Left renal cortex interstitium (tissue), 4 donors: ENCODE data around the gene NOTCH1. TPM values are rescaled to one million over a fixed set of nuclear protein-coding genes. Genes with fewer than 3 reads are reported as not detected.

Experiments used
- DNase-seq, 4 donors: peaks; one replicate each; pipeline ENCODE4 v3.0.0-alpha.2; 2013; ENCODE audit warnings: low read depth in 4 of 4, low spot score in 2 of 4, missing footprints in 1 of 4
- polyA plus RNA-seq, 4 donors: library from polyadenylated mRNA; unstranded; fragments of 120-200 nt; gene quantifications; one replicate each; pipeline ENCODE4 v1.2.1, GENCODE V29; 2013; ENCODE audit not compliant: insufficient read length in 4 of 4

NOTCH1 gene
- polyA plus RNA-seq, 4 donors, result 19.8 to 47.5 (median 34.2) TPM

DNA sequence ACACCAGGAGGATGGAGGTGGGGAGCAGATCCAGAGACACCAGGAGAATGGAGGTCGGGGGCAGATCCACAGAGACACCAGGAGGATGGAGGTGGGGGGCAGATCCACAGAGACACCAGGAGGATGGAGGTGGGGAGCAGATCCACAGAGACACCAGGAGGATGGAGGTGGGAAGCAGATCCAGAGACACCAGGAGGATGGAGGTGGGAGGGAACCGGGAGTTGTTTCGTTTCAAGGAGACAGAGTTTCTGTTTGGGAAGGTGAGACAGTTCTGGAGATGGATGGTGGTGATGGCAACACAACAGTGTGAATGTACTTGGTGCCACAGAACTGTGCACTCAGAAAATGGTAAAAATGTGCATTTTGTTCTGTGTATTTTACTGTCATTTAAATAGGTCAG lies 97.2 kb downstream of the NOTCH1 start:
- DNase-seq, result no peak

GRCh38 chr9:136447173-136447778 lies 98.6 kb downstream of the NOTCH1 start:
- no peak for DNase-seq

DNA sequence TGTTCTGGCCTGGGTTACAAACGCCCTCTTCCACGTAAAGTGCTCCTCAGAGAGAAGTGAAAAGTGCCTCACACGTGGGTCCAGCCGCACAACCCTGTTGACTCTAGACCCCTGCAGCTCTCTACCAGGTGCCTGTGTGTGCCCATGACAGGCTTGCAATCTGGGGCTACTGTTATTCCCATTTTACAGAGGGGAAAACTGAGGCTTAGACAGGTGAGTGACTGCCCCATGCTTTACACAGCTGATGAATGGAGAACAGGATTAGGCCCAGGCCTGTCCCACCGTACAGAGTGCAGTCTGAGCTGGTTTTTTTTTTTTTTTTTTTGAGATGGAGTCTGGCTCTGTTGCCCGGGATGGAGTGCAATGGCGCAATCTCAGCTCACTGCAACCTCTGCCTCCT lies 100.0 kb downstream of the NOTCH1 start:
- no peak for DNase-seq

Other genes starting within 250 kb of the NOTCH1 start
- gene CCDC187, start 242.0 kb downstream of the NOTCH1 start, polyA plus RNA-seq, result 1 to 10 TPM; 2.2 to 4.9 (median 2.9) TPM
- gene GPSM1, start 218.5 kb downstream of the NOTCH1 start, polyA plus RNA-seq, result 10 to 100 TPM; 22.7 to 48.8 (median 42.0) TPM
- gene DNLZ, start 182.3 kb downstream of the NOTCH1 start, polyA plus RNA-seq, result 10 to 100 TPM in 2 of 4 donors, 1 to 10 TPM in 2; 5.0 to 26.2 (median 9.1) TPM
- 1 to 10 TPM; 2.0 to 3.0 (median 2.4) TPM for gene CARD9, start 172.4 kb downstream of the NOTCH1 start, polyA plus RNA-seq
- gene SNAPC4, start 145.9 kb downstream of the NOTCH1 start, polyA plus RNA-seq, result 10 to 100 TPM; 10.8 to 15.8 (median 13.2) TPM
- 10 to 100 TPM; 36.0 to 63.6 (median 50.2) TPM for gene ENTR1, start 135.4 kb downstream of the NOTCH1 start, polyA plus RNA-seq
- gene PMPCA, start 135.4 kb downstream of the NOTCH1 start, polyA plus RNA-seq, result 10 to 100 TPM; 55.5 to 64.4 (median 62.1) TPM
- 10 to 100 TPM; 10.5 to 21.6 (median 15.3) TPM for gene INPP5E, start 106.2 kb downstream of the NOTCH1 start, polyA plus RNA-seq
- 10 to 100 TPM; 51.9 to 68.5 (median 62.4) TPM for gene SEC16A, start 63.0 kb downstream of the NOTCH1 start, polyA plus RNA-seq
- gene EGFL7, start 116.9 kb upstream of the NOTCH1 start, polyA plus RNA-seq, result 10 to 100 TPM; 50.5 to 85.7 (median 72.4) TPM
- gene AGPAT2, start 141.4 kb upstream of the NOTCH1 start, polyA plus RNA-seq, result 10 to 100 TPM; 39.4 to 61.8 (median 52.5) TPM
- gene DIPK1B, start 166.5 kb upstream of the NOTCH1 start, polyA plus RNA-seq, result 10 to 100 TPM; 28.5 to 47.3 (median 40.1) TPM
- 1 to 10 TPM in 3 of 4 donors, under 1 TPM in 1; 0.47 to 2.0 (median 1.4) TPM for gene LCN10, start 196.9 kb upstream of the NOTCH1 start, polyA plus RNA-seq
- not detected for gene LCN6, start 202.5 kb upstream of the NOTCH1 start, polyA plus RNA-seq
- gene LCN8, start 212.2 kb upstream of the NOTCH1 start, polyA plus RNA-seq, result under 1 TPM in 3 of 4 donors, not detected in 1; 0.25 to 0.55 (median 0.49) TPM
- under 1 TPM; 0.07 to 0.17 (median 0.12) TPM for gene LCN15, start 218.5 kb upstream of the NOTCH1 start, polyA plus RNA-seq
- gene TMEM141, start 245.3 kb upstream of the NOTCH1 start, polyA plus RNA-seq, result 100 to 1,000 TPM in 1 of 4 donors, 10 to 100 TPM in 3; 68.8 to 101 (median 78.3) TPM